CD4-positive, alpha-beta T cell treated with Interleukin-1 beta for 1 hour (primary cell): ENCODE measurements around the gene KLRB1.
"Not testable (repeated sequence)": the region's sequence is repeated elsewhere in the genome, so short reads cannot be mapped to it uniquely, and the experiment has no call there.

Source experiments
- DNase-seq, 2 donors: peaks; one replicate each; pipeline ENCODE4 v3.0.0-alpha.2; 2020 to 2022

KLRB1 gene

DNA sequence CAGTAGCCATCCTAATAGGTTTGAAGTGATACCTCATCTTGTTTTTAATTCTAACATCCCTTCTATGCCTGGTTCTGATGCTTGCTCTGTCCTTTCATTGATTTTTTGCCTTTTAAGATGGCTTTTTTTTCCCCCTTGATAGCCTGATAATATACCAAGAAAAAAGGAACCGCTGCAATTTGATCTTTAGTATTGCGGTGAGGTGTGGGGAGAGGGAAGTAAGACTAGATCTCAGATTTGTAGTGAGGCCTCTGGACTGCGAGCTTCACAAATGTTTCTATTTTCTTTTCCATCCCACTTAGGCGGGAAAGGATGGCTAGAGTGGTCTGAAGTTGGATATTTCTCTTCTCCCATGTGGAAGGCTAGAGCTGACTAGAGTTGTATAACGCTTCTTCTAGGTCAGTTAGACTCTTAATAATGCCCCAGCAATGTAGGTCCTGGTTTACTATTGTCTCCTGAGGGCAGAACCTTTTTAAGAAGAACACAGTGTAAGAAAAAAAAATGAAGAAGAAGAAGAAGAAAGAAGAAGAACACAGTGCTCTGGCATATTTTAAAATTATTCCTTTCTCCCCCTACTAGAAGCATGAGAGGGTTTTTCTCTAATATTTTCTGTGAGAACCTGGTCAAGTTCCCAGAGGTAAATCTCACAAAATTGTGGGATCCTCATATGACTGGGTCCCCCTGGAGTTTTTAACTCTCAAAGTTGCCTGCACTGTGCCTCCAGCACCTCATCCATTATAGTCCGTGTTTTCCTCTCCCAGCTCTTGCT is 11.9 kb upstream of the KLRB1 start:
- DNase-seq = no peak

DNA sequence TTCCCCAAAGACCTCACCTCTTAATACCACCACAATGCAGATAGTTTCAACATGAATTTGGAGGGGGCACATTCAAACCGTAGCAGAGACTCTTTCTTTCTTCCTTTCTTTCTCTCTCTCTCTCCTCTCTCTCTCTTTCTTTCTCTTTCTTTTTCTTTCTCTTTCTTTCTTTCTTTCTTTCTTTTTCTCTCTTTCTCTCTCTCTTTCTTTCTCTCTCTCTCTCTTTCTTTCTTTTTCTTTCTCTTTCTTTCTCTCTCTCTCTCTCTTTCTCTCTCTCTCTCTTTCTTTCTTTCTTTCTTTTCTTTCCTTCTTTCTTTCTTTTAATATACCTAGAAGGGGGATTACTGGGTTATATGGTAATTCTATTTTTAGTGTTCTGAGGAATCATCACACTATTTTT is 11.2 kb upstream of the KLRB1 start:
- DNase-seq = not testable (repeated sequence)

DNA sequence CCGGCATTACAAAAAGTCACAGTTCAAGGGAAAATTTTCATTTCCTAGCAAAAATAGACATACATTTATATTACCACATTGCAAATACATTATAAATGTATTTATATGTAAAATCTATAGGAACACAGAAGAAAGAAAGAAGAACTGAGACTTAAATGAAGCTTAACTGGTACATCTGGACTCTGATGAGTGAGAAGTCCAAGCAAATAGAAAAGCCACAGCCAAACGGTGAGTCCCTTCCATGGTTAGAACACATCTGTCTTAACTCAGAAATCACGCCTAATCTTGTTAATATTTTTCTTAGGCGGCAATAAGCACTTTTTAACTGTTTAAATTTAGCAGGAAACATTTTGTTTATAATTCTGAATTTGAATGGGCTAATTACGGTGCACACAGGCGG is 9.4 kb upstream of the KLRB1 start:
- no peak for DNase-seq

DNA sequence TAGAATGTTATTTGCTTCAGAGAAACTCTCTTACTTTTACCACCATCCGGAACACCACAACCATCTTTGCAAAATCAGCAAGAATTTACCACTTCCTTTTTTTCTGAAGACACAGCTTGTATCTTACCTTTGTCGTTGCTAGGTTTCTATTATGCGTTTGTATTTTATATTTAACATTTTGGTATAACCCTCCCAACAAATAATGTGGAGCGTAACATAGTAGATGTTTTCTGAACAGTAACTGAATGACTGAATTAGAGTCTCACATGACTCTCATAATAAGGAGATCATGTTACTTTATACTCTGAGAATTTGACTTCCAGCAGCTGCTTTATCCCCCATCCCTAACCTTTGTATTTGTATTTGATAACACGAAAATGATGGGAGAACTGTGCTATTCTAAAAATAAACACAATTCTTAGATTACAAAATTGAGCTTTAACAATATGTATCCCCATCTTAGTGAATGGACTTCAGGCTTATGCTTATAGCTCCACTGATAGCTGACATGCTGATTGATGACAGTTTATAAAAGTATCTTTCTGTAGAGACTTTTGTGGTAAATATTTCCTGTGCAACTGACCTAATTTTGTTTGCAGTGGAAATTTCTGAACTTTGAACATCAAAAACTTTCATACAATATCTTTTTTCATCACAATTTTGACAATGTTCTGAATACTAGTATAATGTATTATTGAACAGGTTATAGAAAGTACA is 7.9 kb upstream of the KLRB1 start:
- DNase-seq = peak in 1 of 2 donors; percentile 70

DNA sequence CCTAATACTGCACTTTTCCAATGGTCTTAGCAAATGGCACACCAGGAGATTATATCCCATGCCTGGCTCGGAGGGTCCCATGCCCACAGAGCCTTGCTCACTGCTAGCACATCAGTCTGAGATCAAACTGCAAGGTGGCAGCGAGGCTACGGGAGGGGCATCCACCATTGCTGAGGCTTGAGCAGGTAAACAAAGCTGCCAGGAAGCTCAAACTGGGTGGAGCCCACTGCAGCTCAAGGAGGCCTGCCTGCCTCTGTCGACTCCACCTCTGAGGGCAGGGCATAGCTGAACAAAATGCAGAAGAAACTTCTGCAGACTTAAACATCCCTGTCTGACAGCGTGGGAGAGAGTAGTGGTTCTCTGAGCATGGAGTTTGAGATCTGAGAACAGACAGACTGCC is 2.9 kb upstream of the KLRB1 start:
- not testable (repeated sequence) for DNase-seq

DNA sequence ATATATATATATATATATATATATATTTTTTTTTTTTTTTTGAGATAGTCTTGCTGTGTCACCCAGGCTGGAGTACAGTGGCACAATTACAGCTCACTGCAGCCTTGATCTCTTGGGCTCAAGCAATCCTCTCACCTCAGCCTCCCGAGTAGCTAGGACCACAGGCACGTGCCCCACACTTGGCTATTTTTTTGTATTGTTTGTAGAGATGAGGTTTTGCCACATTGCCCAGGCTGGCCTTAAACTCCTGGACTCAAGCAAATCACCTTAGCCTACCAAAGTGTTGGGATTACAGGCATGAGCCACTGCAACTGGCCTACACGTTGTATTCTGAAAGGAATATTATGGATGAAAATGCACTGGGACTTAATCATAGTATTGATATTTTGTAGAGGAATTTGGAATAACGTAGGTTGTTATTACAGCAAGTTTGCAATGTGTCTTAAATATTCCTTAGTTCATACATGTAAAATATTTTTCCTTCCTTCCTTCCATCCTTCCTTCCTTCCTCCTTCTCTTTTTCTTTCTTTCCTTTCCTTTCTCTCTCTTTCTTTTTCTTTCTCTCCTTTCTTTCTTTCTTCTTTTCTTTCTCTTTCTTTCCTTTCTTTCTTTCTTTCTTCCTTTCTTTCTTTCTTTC is 862 bp downstream of the KLRB1 start:
- peak in 1 of 2 donors; percentile 10 for DNase-seq

DNA sequence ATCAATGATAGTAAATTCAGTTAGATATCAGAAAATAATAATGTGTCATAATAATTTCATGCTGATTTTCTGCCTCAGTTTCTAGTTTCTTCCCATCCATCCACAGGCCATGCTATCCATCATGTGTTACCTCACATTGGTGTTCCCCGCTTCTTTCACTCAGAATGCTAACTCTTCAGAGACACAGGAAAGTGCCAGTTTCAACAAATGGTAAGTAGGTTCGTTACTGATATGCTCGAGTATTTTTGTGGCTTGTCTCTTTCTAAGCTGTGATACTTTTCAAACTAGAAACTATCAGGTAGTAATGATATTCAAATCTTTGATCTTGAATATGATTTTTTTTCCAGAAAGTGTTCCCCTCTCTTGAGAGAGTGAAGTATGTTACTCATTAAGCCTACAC is 1.5 kb downstream of the KLRB1 start:
- DNase-seq = no peak

DNA sequence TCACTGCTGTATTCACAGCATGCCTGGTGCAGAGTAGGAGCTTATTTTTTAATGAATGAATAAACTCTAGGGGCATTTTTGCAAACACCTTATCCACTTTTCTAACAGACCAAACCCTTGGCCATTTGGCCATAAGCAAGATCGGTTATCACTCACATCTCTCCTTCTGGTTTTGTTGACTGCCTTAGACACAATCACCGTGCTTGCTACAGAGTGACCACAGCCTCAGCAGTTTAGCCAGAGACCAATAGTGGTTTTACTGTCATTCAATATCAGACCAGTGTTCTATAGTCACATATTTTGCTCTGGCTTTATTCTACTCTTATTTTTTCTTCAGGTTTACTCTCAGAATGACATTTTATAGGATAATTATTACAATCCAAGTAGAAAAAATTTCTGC is 2.2 kb downstream of the KLRB1 start:
- no peak for DNase-seq

DNA sequence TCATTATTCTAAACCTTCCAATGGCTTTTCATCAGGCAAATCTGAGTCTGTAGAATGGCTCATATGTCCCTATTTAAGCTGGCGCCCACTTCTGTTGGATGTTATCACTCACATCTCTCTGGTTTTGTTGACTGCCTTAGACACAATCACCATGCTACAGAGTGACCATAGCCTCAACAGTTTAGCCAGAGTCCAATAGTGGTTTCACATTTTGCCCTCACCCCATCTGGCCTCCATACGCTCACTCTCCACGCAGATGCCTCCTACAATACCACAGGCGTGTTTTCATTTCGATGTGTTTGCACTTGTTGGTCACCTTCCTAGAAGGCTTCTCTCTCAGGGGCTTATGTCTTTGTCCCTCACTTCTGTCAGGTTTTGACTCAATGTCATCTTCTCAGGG is 3.4 kb downstream of the KLRB1 start:
- DNase-seq = no peak

DNA sequence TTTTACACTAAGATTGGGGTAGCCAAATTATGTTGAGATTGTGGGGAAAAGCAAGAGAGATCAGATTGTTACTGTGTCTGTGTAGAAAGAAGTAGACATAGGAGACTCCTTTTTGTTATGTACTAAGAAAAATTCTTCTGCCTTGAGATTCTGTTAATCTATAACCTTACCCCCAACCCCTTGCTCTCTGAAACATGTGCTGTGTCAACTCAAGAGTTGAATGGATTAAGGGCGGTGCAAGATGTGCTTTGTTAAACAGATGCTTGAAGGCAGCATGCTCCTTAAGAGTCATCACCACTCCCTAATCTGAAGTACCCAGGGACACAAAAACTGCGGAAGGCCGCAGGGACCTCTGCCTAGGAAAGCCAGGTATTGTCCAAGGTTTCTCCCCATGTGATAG is 7.3 kb downstream of the KLRB1 start:
- DNase-seq = not testable (repeated sequence)

DNA sequence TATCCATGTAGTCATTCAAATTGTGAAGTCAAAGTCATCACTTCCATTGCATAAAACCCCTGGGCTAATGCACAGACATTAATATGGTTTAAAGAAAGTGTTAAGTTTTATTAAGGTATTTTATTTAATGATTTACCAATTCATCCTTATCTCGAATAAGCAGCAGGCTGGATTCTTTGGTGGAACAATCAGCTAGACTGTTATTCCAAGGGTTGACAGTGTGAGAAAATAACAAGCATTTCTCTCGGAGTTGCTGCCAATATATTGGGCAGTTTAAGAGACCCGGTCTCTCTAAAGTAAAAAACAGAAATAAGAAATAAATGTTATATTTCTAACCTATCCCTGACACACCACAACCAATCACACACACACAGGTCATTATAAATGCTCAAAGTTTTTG is 9.4 kb downstream of the KLRB1 start:
- DNase-seq = no peak

DNA sequence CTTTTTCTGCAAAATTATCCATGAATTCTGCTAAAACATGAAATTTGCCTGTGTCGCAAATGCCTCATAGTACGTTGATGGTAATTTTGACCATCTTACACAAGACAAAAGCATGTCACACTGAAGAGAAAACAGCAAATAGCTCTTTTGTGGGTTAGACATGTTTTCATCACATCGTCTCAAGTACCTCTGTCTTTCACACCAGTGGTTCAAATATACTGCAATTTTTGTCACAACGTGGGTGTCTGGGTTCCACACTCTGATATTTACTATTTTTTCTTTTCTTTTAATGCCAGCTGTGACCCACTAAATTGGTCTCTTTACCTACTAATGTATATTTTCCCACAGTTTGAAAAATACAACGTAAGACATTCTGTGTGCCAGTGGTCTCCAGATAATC is 10.4 kb downstream of the KLRB1 start:
- no peak for DNase-seq

DNA sequence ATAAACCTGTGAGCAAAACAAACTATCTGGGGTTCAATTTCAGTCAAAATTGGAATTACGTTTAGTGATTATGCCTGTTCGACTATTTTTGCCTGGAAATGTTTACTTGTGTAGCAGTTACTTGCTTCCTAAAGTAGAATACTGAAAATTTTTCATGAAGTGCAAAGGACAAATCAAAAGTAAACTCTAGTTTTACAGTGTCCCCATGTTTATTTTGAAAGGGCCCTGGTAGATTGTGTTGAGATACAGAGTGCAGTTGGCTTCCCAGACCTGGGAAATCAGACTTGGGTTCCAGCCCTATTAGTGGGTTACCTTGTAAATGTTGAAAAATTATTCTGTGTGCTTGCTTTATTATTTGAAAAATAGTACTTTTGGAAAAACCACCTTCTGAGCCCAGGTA is 17.3 kb downstream of the KLRB1 start:
- DNase-seq = no peak

DNA sequence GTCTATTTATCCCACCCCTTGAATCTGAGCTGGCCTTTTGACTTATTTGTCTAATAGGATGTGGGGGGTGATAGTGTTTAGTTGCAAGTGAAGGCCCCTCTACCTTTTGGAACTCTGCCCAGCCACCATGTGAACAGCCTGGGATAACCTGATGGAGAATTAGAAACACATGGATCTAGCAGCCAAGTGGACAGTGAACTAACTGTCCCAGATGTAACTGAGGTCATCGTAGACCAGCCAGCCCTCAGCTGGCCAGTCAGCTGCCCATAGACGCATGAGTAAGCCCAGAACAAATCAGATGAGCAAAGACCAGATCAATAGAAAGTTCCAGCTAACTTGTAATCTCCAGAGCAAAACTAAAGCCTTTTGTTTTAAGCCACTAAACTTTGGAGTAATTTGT is 19.0 kb downstream of the KLRB1 start:
- DNase-seq = no peak

DNA sequence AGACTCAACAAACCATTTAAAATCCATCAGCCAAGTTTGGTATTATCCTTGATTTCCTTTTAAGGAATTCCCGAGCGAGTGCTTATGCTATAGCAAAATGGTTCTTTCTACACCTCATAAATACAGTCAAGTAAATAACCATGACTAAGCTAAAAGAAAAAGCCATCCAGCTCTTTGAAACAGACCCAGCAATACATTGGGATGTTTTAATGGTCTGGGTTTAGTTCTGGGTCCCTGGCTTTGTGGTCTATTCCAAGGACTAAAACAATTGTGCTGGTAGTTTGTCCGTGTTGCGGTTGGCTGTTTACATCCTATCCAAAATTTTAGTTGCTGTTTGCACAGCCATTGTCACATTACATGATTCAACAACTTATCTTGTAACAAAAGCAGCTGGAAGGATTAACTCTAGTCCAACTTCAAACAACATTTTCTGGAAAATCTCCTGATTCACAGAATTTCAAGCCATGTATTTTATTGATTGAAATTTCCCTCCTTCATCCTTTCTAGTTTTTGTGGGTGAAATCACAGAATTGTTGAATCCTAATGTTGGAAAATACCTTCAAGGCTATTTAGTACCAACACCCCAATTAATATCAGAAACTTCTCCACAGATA is 19.6 kb downstream of the KLRB1 start:
- no peak for DNase-seq

DNA sequence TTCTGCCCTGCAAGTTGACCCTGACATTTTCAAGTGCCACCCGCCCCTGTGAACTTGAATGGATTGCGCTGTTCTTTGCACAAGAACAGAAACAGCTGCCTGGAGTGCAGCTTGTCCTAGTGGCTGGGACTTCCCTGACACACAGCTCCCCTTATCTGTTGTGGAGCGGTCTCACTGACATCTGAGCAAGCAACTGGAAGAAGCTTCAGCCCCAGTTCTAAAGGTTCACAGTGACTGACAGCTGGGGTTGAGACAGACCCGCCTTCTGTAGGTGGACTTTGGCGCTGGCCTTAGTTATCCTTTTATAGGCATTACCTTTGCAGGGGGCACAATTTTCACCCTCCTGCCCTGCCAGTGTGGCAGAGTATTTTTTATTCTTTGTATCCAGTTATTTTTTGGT is 30.0 kb downstream of the KLRB1 start:
- DNase-seq = not testable (repeated sequence)

DNA sequence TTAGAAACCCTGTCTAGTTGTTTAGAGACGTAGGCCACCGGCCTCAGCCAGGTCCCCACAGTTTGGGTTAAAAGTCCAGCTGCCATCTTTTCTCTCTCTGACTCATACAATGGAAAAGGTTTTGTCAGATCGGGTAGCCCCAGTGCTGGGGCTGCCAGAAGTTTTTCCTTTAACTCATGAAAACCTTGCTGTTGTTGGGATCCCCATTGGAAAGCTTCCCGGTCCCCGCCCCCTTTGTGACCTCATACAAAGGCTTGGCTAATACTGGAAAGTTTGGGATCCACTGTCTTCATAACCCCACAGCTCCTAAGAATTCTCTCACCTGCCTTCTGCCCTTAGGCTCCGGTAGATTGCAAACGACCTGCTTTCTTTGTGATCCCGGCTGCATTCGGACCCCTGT is 40.6 kb downstream of the KLRB1 start:
- DNase-seq = not testable (repeated sequence)

DNA sequence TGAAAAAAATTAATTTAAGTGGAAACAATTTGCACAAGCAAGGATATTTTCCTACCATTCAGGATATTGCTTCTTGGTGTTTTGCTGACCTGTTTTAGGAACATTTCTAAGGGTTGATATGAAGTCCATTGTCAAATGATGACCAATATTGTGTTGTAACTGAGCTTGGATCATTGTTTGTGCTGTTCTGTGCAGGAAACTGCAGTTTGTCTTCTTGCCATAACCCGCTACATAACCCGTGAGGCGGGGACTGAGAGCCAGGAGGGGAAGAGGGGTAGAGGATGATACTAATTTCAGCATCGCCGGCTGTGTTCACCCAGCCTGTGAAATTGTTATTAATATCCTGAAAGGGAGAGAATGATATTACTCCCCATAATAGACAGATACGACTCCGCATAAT is 41.6 kb downstream of the KLRB1 start:
- not testable (repeated sequence) for DNase-seq

DNA sequence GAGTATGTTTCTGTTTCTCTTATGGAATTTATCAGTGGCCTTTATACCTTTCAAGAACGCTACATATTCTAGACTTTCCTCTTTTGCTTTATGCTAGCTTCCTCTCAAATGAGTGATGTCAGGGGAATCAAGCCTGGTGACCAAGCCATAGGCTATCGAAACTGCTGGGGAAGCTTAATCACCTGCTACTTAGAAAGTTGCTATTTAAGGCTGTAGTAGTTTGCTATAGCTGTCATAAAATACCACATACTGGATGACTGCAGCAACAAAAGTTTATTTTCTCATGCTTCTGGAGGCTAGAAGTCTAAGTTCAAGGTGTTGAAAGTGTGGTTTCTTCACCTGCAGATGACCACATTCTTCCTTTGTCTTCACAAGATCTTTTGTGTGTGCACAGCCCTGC is 43.3 kb downstream of the KLRB1 start:
- DNase-seq = not testable (repeated sequence)

DNA sequence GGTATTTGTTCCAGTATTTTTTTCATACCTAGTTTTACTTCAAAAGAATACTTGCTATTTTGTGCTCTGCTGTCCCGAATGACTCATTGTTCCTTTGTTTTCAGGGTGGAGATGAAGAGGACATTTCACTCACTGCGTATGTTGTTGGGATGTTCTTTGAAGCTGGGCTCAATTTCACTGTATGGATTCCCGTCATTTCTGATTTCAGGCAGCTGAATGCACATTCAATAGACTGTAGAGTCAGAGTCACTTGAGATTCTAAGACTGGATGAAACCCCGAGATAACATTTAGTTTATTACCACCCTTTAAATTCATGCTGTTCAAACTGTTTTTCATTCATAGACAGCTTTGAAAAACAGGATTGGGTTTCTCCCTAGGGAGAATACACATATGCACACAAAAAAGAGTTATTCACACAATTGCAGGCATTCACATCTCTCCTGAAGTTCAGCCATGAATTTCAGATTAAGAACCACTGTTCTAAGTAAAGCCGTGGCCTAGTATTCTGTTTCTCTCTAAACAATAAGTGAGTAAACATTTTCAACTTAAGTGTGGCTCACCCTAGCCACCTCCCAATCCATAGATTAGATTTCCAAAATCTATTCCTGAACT is 44.8 kb downstream of the KLRB1 start:
- not testable (repeated sequence) for DNase-seq

DNA sequence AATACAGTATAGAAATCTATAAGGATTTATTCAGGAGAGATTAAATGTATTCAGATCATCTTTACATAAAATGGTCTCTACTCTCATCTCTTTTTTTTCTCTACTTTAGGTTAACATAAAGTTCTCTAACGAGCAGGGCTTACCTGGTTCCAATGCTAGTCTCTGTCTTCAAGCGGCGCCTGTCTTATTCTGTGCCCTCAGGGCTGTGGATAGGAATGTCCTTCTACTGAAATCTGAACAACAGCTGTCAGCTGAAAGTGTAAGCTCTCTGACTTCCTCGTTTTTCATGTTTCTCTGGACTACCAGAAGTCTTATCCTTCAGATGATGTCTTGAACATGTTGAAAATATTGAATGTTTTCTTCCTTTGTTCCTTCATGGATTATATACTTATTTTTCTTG is 62.2 kb downstream of the KLRB1 start:
- DNase-seq = not testable (repeated sequence)
